ENCODE results near the gene FGF14. TPM values are rescaled to one million over a fixed set of nuclear protein-coding genes. Genes with fewer than 3 reads are reported as not detected.

The FGF14 gene
- total RNA-seq, 5 donors from 2014 or later (not counting 1 experiment from before 2014, with no cell fraction given): 0.03 TPM; not detected in 3

DNA sequence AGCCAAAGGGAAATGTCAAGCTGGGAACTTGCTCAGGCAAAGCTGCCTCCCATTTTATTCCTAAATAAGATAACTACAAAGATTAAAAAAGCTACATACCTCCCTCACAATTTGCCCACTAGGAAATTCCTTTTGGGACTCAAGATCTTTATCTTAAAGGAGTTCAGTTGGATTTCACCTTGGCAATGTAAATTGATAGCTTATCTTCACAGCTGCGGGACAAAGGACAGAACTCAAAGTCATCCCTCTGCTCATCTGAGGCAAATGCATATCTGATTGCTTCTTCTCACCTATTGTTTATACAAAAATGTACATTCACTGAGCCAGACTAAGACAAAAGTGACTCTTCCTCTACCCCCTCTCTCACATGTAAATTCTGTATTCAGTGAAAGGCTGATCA lies 47.8 kb downstream of the FGF14 start:
- peaks cover 0 to 3% of the 10 kb centered on the region in 2 experiments for H3K27me3 ChIP-seq (replicated peaks in 1 of 2; ENCODE audit: control insufficient read depth in 2 of 2, extremely low read depth in 1 of 2, insufficient read depth in 2 of 2, low read length in 1 of 2)
- no peaks in the 10 kb centered on the region for H3K4me1 ChIP-seq (ENCODE audit: control insufficient read depth in 1 of 2, extremely low read depth in 1 of 2, insufficient read depth in 2 of 2, low read length in 2 of 2)
- Mint-ChIP-seq H3K27ac (no peak overlapping the region), H3K27me3 (peaks cover 7 to 32% of the 10 kb centered on the region in 2 donors), H3K4me3 (no peak overlapping the region), H3K4me1 (no peaks in the 10 kb centered on the region), H3K9me3 (no peaks in the 10 kb centered on the region), H3K36me3 (no peaks in the 10 kb centered on the region)
- 100% methylated on average over 1 of the region's 1 CpG for WGBS (ENCODE audit: insufficient coverage)
- ATAC-seq (replicated peaks in 1 of 4) (no peak), DNase-seq (no peak)
- CTCF ChIA-PET: no interaction called here
- no peaks in the 10 kb centered on the region for H3K9me3 ChIP-seq
- POLR2A ChIA-PET: interaction anchor here in 1 of 2 donors (0.6 kb wide), 1 partner anchor 487 kb away, joined by 6 read pairs; no protein-coding TSS in a partner anchor
- H3K27ac ChIP-seq (ENCODE audit: low read length): no peak overlapping the region
- no peaks in the 10 kb centered on the region for H3K36me3 ChIP-seq (ENCODE audit: control insufficient read depth in 2 of 2, extremely low read depth in 1 of 2, insufficient read depth in 1 of 2, low read length in 1 of 2)
- H3K4me3 ChIP-seq (ENCODE audit: control insufficient read depth in 1 of 2, extremely low read depth in 1 of 2, low read length in 1 of 2): no peak overlapping the region

DNA sequence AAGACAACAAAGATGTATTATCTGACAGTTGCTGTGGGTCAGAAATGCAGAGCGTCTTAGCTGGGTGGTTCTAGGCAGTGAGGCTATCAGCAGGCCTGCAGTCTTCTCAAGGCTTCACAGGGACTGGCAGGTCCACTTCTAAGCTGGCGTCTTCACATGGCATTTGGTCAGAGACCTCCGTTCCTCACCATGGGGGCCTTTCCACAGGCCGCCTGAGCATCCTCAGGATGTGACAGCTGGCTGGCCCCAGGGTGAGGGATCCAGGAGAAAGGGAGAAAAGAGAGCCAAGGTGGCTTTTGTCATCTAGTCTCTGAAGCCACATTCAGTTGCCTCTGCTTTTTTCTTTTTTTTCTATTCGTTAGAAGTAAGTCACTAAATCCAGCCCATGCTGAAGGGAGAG lies 50.3 kb downstream of the FGF14 start:
- no peak for ATAC-seq (replicated peaks in 1 of 4)
- H3K9me3 ChIP-seq: no peaks in the 10 kb centered on the region
- DNase-seq: no peak
- H3K27ac Mint-ChIP-seq: no peak overlapping the region
- no peaks in the 10 kb centered on the region for H3K36me3 Mint-ChIP-seq
- H3K4me1 Mint-ChIP-seq: no peaks in the 10 kb centered on the region
- 73% methylated on average over 4 of the region's 5 CpGs for WGBS (ENCODE audit: insufficient coverage)
- no peak overlapping the region for H3K4me3 ChIP-seq (ENCODE audit: control insufficient read depth in 1 of 2, extremely low read depth in 1 of 2, low read length in 1 of 2)
- no peaks in the 10 kb centered on the region for H3K9me3 Mint-ChIP-seq
- no peaks in the 10 kb centered on the region for H3K36me3 ChIP-seq (ENCODE audit: control insufficient read depth in 2 of 2, extremely low read depth in 1 of 2, insufficient read depth in 1 of 2, low read length in 1 of 2)
- no peaks in the 10 kb centered on the region for H3K4me1 ChIP-seq (ENCODE audit: control insufficient read depth in 1 of 2, extremely low read depth in 1 of 2, insufficient read depth in 2 of 2, low read length in 2 of 2)
- POLR2A ChIA-PET: no interaction called here
- CTCF ChIA-PET: no interaction called here
- no peak overlapping the region for H3K4me3 Mint-ChIP-seq
- no peak overlapping the region for H3K27ac ChIP-seq (ENCODE audit: low read length)
- peaks cover 10 to 29% of the 10 kb centered on the region in 2 donors for H3K27me3 Mint-ChIP-seq
- peaks cover 0 to 8% of the 10 kb centered on the region in 2 experiments for H3K27me3 ChIP-seq (replicated peaks in 1 of 2; ENCODE audit: control insufficient read depth in 2 of 2, extremely low read depth in 1 of 2, insufficient read depth in 2 of 2, low read length in 1 of 2)

DNA sequence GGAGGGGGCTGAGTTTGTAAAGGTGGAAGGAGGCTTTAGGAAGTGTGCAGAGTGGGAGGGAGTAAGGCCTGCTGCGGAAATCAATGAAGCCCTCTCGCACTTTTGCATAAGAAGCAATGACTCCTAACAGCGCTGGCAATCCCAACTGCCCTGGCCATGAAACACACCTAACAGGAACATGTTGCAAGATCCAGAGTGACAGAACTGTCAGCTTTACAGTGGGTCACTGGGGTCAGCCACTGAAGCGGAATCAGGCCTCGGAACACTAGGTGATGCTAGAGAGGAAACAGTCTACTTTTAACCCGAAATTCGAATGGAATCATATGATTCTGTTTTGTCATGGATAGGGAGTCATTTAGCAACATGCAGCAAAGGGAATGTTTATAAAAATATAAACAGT lies 54.4 kb downstream of the FGF14 start:
- no peaks in the 10 kb centered on the region for H3K36me3 Mint-ChIP-seq
- ATAC-seq (replicated peaks in 1 of 4): no peak
- no peak for DNase-seq
- CTCF ChIA-PET: interaction anchor here in 1 of 2 donors (0.5 kb wide), 1 partner anchor 136 kb away, joined by 3 read pairs; no protein-coding TSS in a partner anchor
- H3K27me3 ChIP-seq (replicated peaks in 1 of 2; ENCODE audit: control insufficient read depth in 2 of 2, extremely low read depth in 1 of 2, insufficient read depth in 2 of 2, low read length in 1 of 2): peaks cover 0 to 8% of the 10 kb centered on the region in 2 experiments
- peaks cover 4 to 23% of the 10 kb centered on the region in 2 donors for H3K27me3 Mint-ChIP-seq
- POLR2A ChIA-PET: no interaction called here
- no peaks in the 10 kb centered on the region for H3K9me3 Mint-ChIP-seq
- no peaks in the 10 kb centered on the region for H3K36me3 ChIP-seq (ENCODE audit: control insufficient read depth in 2 of 2, extremely low read depth in 1 of 2, insufficient read depth in 1 of 2, low read length in 1 of 2)
- no peak overlapping the region for H3K27ac ChIP-seq (ENCODE audit: low read length)
- no peak overlapping the region for H3K4me3 ChIP-seq (ENCODE audit: control insufficient read depth in 1 of 2, extremely low read depth in 1 of 2, low read length in 1 of 2)
- H3K4me3 Mint-ChIP-seq: no peak overlapping the region
- no peaks in the 10 kb centered on the region for H3K9me3 ChIP-seq
- H3K4me1 ChIP-seq (ENCODE audit: control insufficient read depth in 1 of 2, extremely low read depth in 1 of 2, insufficient read depth in 2 of 2, low read length in 2 of 2): no peaks in the 10 kb centered on the region
- no peak overlapping the region for H3K27ac Mint-ChIP-seq
- H3K4me1 Mint-ChIP-seq: no peaks in the 10 kb centered on the region
- 77% methylated on average over 7 of the region's 7 CpGs for WGBS (ENCODE audit: insufficient coverage)

- Histone ChIP-seq H3K27ac (ENCODE audit: low read length) (no peak overlapping the region), H3K27me3 (replicated peaks in 1 of 2; ENCODE audit: control insufficient read depth in 2 of 2, extremely low read depth in 1 of 2, insufficient read depth in 2 of 2, low read length in 1 of 2) (peaks cover 0 to 8% of the 10 kb centered on the region in 2 experiments), H3K4me1 (ENCODE audit: control insufficient read depth in 1 of 2, extremely low read depth in 1 of 2, insufficient read depth in 2 of 2, low read length in 2 of 2) (no peaks in the 10 kb centered on the region), H3K4me3 (ENCODE audit: control insufficient read depth in 1 of 2, extremely low read depth in 1 of 2, low read length in 1 of 2) (no peak overlapping the region), H3K36me3 (ENCODE audit: control insufficient read depth in 2 of 2, extremely low read depth in 1 of 2, insufficient read depth in 1 of 2, low read length in 1 of 2) (no peaks in the 10 kb centered on the region), H3K9me3 (no peaks in the 10 kb centered on the region)
- ChIA-PET CTCF (interaction anchor here in 1 of 2 donors (0.5 kb wide), 1 partner anchor 136 kb away, joined by 3 read pairs; no protein-coding TSS in a partner anchor), POLR2A (no interaction called here)
- WGBS (ENCODE audit: insufficient coverage): 75% methylated on average over 4 of the region's 5 CpGs
- H3K4me3 Mint-ChIP-seq: no peak overlapping the region
- no peak for DNase-seq
- no peak overlapping the region for H3K27ac Mint-ChIP-seq
- H3K4me1 Mint-ChIP-seq: no peaks in the 10 kb centered on the region
- no peaks in the 10 kb centered on the region for H3K36me3 Mint-ChIP-seq
- no peaks in the 10 kb centered on the region for H3K9me3 Mint-ChIP-seq
- H3K27me3 Mint-ChIP-seq: peaks cover 4 to 23% of the 10 kb centered on the region in 2 donors
- ATAC-seq (replicated peaks in 1 of 4): no peak
Observed at GRCh38 chr13:102346769-102347168, 55.1 kb downstream of the FGF14 start.

DNA sequence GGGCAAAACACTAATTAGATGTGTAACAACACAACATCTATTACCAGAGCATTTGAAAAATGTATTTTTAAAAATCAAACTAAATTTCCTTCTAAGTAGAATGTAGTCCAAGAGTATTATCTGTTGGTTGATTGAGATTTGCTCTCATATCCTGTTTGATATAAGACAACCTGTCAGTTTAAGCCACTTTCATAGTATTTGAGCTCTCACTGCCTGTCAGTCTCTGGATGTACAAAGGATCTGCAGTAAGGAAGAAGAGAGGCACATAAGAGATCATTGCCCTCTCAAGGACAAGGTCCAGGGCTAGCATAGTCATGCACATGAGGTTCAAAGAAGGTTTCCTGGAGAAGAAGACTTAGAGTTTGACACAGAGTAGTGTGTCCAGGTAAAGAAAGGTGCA lies 57.4 kb downstream of the FGF14 start:
- H3K36me3 Mint-ChIP-seq: no peaks in the 10 kb centered on the region
- ATAC-seq (replicated peaks in 1 of 4) (no peak), DNase-seq (no peak)
- no peaks in the 10 kb centered on the region for H3K4me1 Mint-ChIP-seq
- no peaks in the 10 kb centered on the region for H3K9me3 Mint-ChIP-seq
- Histone ChIP-seq H3K27ac (ENCODE audit: low read length) (no peak overlapping the region), H3K4me1 (ENCODE audit: control insufficient read depth in 1 of 2, extremely low read depth in 1 of 2, insufficient read depth in 2 of 2, low read length in 2 of 2) (no peaks in the 10 kb centered on the region), H3K9me3 (no peaks in the 10 kb centered on the region), H3K4me3 (ENCODE audit: control insufficient read depth in 1 of 2, extremely low read depth in 1 of 2, low read length in 1 of 2) (no peak overlapping the region), H3K27me3 (replicated peaks in 1 of 2; ENCODE audit: control insufficient read depth in 2 of 2, extremely low read depth in 1 of 2, insufficient read depth in 2 of 2, low read length in 1 of 2) (peaks cover 0 to 5% of the 10 kb centered on the region in 2 experiments), H3K36me3 (ENCODE audit: control insufficient read depth in 2 of 2, extremely low read depth in 1 of 2, insufficient read depth in 1 of 2, low read length in 1 of 2) (no peaks in the 10 kb centered on the region)
- no peak overlapping the region for H3K4me3 Mint-ChIP-seq
- peaks cover 4 to 28% of the 10 kb centered on the region in 2 donors for H3K27me3 Mint-ChIP-seq
- ChIA-PET CTCF (no interaction called here), POLR2A (no interaction called here)
- H3K27ac Mint-ChIP-seq: no peak overlapping the region

GRCh38 chr13:102333320-102334198 lies 68.3 kb downstream of the FGF14 start:
- Histone ChIP-seq H3K4me3 (ENCODE audit: control insufficient read depth in 1 of 2, extremely low read depth in 1 of 2, low read length in 1 of 2) (no peak overlapping the region), H3K9me3 (no peaks in the 10 kb centered on the region), H3K36me3 (ENCODE audit: control insufficient read depth in 2 of 2, extremely low read depth in 1 of 2, insufficient read depth in 1 of 2, low read length in 1 of 2) (no peaks in the 10 kb centered on the region), H3K27ac (ENCODE audit: low read length) (no peak overlapping the region), H3K27me3 (replicated peaks in 1 of 2; ENCODE audit: control insufficient read depth in 2 of 2, extremely low read depth in 1 of 2, insufficient read depth in 2 of 2, low read length in 1 of 2) (no peaks in the 10 kb centered on the region), H3K4me1 (ENCODE audit: control insufficient read depth in 1 of 2, extremely low read depth in 1 of 2, insufficient read depth in 2 of 2, low read length in 2 of 2) (no peaks in the 10 kb centered on the region)
- Mint-ChIP-seq H3K27ac (no peak overlapping the region), H3K36me3 (no peaks in the 10 kb centered on the region), H3K9me3 (no peaks in the 10 kb centered on the region), H3K4me3 (no peak overlapping the region), H3K27me3 (peaks cover 29 to 54% of the 10 kb centered on the region in 2 donors), H3K4me1 (no peaks in the 10 kb centered on the region)
- no peak for ATAC-seq (replicated peaks in 1 of 4)
- WGBS (ENCODE audit: insufficient coverage): 80% methylated on average over 1 of the region's 8 CpGs
- no peak for DNase-seq
- ChIA-PET CTCF (no interaction called here), POLR2A (interaction anchor here in 1 of 2 donors (0.7 kb wide), 1 partner anchor 48 kb away, joined by 3 read pairs; no protein-coding TSS in a partner anchor)
